OCI-LY3 (cell line): ENCODE data around the gene PDCD7.

ENCODE experiments used
- H2AFZ ChIP-seq: fragments of 200-600, 300-600 bp; shearing (Covaris generic); 2 replicates; pipeline ENCODE4 v1.6.0; 2014; ENCODE audit warnings: antibody characterized with exemption, low read depth, low read length
- H3K27ac ChIP-seq: fragments of 200-600, 300-600 bp; sonication (generic); 2 replicates; pipeline ENCODE4 v1.5.1; 2014; ENCODE audit warnings: mild to moderate bottlenecking, low read length, moderate library complexity, mixed read lengths
- H3K27me3 ChIP-seq: fragments of 200-600, 300-600 bp; sonication (generic); 2 replicates; pipeline ENCODE4 v1.6.1; 2014; ENCODE audit warnings: low read depth, low read length, mixed read lengths
- H3K36me3 ChIP-seq: fragments of 200-600, 300-600 bp; sonication (generic); replicated peaks from 2 replicates; pipeline ENCODE3; 2014; ENCODE audit warnings: low read depth, low read length, mixed read lengths
- H3K4me1 ChIP-seq: fragments of 300-600, 200-600 bp; sonication (generic); 2 replicates; pipeline ENCODE4 v1.6.1; 2014; ENCODE audit warnings: low read length, mixed read lengths
- H3K4me2 ChIP-seq: fragments of 200-600, 300-600 bp; sonication (generic); 2 replicates; pipeline ENCODE4 v1.6.1; 2014; ENCODE audit warnings: low read length, mixed read lengths
- H3K4me3 ChIP-seq: fragments of 300-600, 200-600 bp; sonication (generic); 2 replicates; pipeline ENCODE4 v1.5.1; 2014; ENCODE audit warnings: antibody characterized with exemption, mild to moderate bottlenecking, low read length, moderate library complexity
- H3K79me2 ChIP-seq: fragments of 300-600, 200-600 bp; shearing (Covaris generic); 2 replicates; pipeline ENCODE4 v1.6.1; 2014; ENCODE audit warnings: mild to moderate bottlenecking, low read length, mixed read lengths
- H3K9ac ChIP-seq: fragments of 300-600, 200-600 bp; shearing (Covaris generic); 2 replicates; pipeline ENCODE4 v1.6.0; 2014; ENCODE audit warnings: mild to moderate bottlenecking, low read length, moderate library complexity
- H3K9me3 ChIP-seq: fragments of 200-600, 300-600 bp; shearing (Covaris generic); 2 replicates; pipeline ENCODE4 v1.6.1; 2014; ENCODE audit warnings: low read length, mixed read lengths; ENCODE audit not compliant: insufficient read depth
- H4K20me1 ChIP-seq: fragments of 200-600, 300-600 bp; sonication (generic); 2 replicates; pipeline ENCODE4 v1.6.1; 2016; ENCODE audit warnings: low read length, mixed read lengths; ENCODE audit not compliant: insufficient read depth
- CTCF ChIP-seq: fragments of 200-600, 300-600 bp; sonication (generic); IDR thresholded peaks from 2 replicates; pipeline ENCODE4 v1.5.1; 2014; ENCODE audit warnings: antibody characterized with exemption, low read length, low read depth
- EZH2phosphoT487 ChIP-seq: fragments of 200-600 bp; shearing (Covaris generic); IDR thresholded peaks from 2 replicates; pipeline ENCODE4 v1.6.1; 2018; ENCODE audit warnings: antibody characterized with exemption, mixed run types, low read depth

PDCD7 gene

GRCh38 chr15:65091946-65092770 is 41.5 kb downstream of the PDCD7 start:
- no peaks in the 10 kb centered on the region for H4K20me1 ChIP-seq
- no peaks in the 10 kb centered on the region for H3K79me2 ChIP-seq
- no peak overlapping the region for H3K27ac ChIP-seq
- H3K4me1 ChIP-seq: no peaks in the 10 kb centered on the region
- H2AFZ ChIP-seq: no peak overlapping the region
- H3K4me3 ChIP-seq: no peak overlapping the region
- H3K9me3 ChIP-seq: no peaks in the 10 kb centered on the region
- H3K9ac ChIP-seq: no peak overlapping the region
- no peaks in the 10 kb centered on the region for H3K27me3 ChIP-seq
- H3K4me2 ChIP-seq: no peak overlapping the region
- H3K36me3 ChIP-seq: no peaks in the 10 kb centered on the region
- TF ChIP-seq EZH2phosphoT487: no peak
- TF ChIP-seq CTCF: no peak

GRCh38 chr15:65089206-65089824 is 44.3 kb downstream of the PDCD7 start:
- no peaks in the 10 kb centered on the region for H3K36me3 ChIP-seq
- H3K27me3 ChIP-seq: peaks cover 10% of the 10 kb centered on the region
- TF ChIP-seq CTCF (no peak), EZH2phosphoT487 (no peak)
- H3K9ac ChIP-seq: no peak overlapping the region
- no peak overlapping the region for H2AFZ ChIP-seq
- no peaks in the 10 kb centered on the region for H3K4me1 ChIP-seq
- no peak overlapping the region for H3K4me2 ChIP-seq
- H4K20me1 ChIP-seq: no peaks in the 10 kb centered on the region
- no peak overlapping the region for H3K4me3 ChIP-seq
- H3K27ac ChIP-seq: no peak overlapping the region
- H3K79me2 ChIP-seq: no peaks in the 10 kb centered on the region
- H3K9me3 ChIP-seq: no peaks in the 10 kb centered on the region

- Histone ChIP-seq H3K27ac (no peak overlapping the region), H3K9ac (no peak overlapping the region), H3K27me3 (peaks cover 17% of the 10 kb centered on the region), H3K4me2 (no peak overlapping the region), H3K4me1 (no peaks in the 10 kb centered on the region), H3K36me3 (no peaks in the 10 kb centered on the region), H2AFZ (no peak overlapping the region), H3K4me3 (no peak overlapping the region), H3K79me2 (no peaks in the 10 kb centered on the region), H3K9me3 (no peaks in the 10 kb centered on the region), H4K20me1 (no peaks in the 10 kb centered on the region)
- no peak for TF ChIP-seq CTCF
Observed at GRCh38 chr15:65088643-65089021, 45.0 kb downstream of the PDCD7 start.

GRCh38 chr15:65087873-65088642 is 45.5 kb downstream of the PDCD7 start:
- Histone ChIP-seq H3K4me1 (no peaks in the 10 kb centered on the region), H3K9me3 (no peaks in the 10 kb centered on the region), H3K79me2 (no peaks in the 10 kb centered on the region), H3K27me3 (peaks cover 22% of the 10 kb centered on the region), H3K27ac (no peak overlapping the region), H3K4me3 (no peak overlapping the region), H2AFZ (no peak overlapping the region), H3K9ac (no peak overlapping the region), H4K20me1 (no peaks in the 10 kb centered on the region), H3K4me2 (no peak overlapping the region), H3K36me3 (no peaks in the 10 kb centered on the region)
- TF ChIP-seq EZH2phosphoT487: no peak
- TF ChIP-seq CTCF: no peak
